Left colon (tissue), 2 donors: ENCODE results near the gene LARP1. TPM values are rescaled to one million over a fixed set of nuclear protein-coding genes. Genes with fewer than 3 reads are reported as not detected.
"Not testable (repeated sequence)": the region's sequence is repeated elsewhere in the genome, so short reads cannot be mapped to it uniquely, and the experiment has no call there.

ENCODE experiments used
- ATAC-seq: fragments of 200-7000 bp; cut with Tn5 transposase; one replicate; pipeline ENCODE4 v1.9.1; 2020; ENCODE audit warnings: mild to moderate bottlenecking, moderate library complexity
- DNase-seq, 2 donors: peaks; one replicate each; pipeline ENCODE4 v3.0.0-alpha.2; 2020
- intact Hi-C, 2 donors: fragments of 100-400 bp; cut with DNase I in 1 of 2; cut with micrococcal nuclease in 1 of 2; formaldehyde crosslinking; loops; one replicate each; pipeline versions ENCODE4 v1.11.2 to v1.14.0; 2022; cut with DNase I, micrococcal nuclease
- total RNA-seq, 2 donors: library from RNA; stranded (reverse); fragmentation: NEBNext Ultra II Directional; extraction: Animal tissue kit (Norgen Biotek cat#: 25700); gene quantifications; one replicate each; pipeline ENCODE4 v1.2.1, GENCODE V29; 2021
- donor health status: DM: no; HTN: no; CAD: no.
- donor health status: DM: yes; HTN: yes; CAD: no.

LARP1 gene
- total RNA-seq, 2 donors from 2014 or later: 118 to 161 TPM

- ATAC-seq (no peak), DNase-seq (no peak)
- intact Hi-C loops: no loop called here
These were observed 78.9 kb downstream of the LARP1 start for GRCh38 chr5:154834053-154834452.

DNA sequence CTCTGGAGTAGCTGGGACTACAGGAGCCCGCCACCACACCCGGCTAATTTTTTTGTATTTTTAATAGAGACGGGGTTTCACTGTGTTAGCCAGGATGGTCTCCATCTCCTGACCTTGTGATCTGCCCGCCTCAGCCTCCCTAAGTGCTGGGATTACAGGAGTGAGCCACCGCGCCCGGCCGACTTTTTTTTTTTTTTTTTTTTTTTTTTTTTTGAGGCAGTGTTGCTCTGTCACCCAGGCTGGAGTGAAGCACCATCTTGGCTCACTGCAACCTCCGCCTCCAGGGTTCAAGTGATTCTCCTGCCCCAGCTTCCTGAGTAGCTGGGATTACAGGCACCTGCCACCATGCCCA lies 80.5 kb downstream of the LARP1 start:
- ATAC-seq, intact Hi-C loops, DNase-seq: not testable (repeated sequence)

DNA sequence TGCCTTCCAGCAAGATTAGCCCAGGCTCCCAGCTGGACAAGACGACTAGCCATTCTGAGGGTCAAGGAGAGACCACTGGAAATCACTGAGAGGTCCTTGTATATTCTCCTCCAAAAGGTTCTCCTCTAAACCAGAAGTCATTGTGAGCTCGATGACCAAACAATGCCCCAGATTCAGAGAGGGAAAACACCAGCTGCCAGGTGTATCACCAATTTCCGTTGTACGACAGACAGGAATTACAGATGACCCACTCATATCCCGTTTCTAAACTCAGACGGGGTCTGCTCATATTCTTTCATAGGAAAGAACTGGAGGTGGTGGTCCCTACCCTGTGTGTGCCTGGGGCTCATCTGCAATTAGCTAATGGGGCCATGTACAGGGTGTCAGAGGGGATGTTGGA lies 81.0 kb downstream of the LARP1 start:
- DNase-seq (no peak), ATAC-seq (no peak)
- intact Hi-C loops: no loop called here

GRCh38 chr5:154837009-154837901 lies 82.1 kb downstream of the LARP1 start:
- ATAC-seq (peak; percentile 64), DNase-seq (no peak)
- intact Hi-C loops: no loop called here

DNA sequence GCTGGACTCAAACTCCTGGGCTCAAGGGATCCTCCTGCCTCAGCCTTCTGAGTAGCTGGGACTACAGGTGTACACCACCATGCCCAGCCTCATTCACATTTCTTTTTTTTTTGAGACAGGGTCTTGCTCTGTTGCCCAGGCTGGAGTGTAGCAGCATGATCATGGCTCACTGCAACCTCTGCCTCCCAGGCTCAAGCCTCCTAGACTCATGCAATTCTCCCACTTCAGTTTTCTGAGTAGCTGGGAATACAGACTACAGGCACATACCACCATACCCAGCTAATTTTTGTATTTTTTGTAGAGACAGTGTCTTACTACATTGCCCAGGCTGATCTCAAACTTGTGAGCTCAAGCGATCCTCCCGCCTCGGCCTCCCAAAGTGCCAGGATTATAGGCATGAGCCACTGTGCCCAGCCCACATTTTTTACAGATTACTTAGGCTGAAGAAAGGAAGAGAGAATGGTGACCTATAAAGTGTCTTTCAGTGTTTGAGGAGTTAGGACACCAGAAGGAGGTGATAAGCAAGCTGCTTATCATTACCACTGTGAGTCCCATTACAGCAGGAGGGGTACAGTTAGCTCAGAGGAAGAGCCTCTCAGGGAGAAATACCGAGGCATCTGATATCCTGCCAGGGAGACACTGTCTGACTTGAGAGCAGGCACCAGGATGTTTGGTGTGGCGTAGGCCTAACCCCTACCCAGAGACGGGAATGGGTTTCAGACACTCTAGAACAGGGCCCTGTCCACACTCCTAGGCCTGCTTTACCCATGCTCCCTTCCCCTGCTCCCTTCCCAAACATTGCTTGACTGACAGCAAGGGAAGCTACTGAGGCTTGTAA lies 85.5 kb downstream of the LARP1 start:
- no peak for ATAC-seq
- intact Hi-C loops: no loop called here
- no peak for DNase-seq

GRCh38 chr5:154841273-154841661 lies 86.1 kb downstream of the LARP1 start:
- ATAC-seq: no peak
- DNase-seq: no peak
- intact Hi-C loops: no loop called here

DNA sequence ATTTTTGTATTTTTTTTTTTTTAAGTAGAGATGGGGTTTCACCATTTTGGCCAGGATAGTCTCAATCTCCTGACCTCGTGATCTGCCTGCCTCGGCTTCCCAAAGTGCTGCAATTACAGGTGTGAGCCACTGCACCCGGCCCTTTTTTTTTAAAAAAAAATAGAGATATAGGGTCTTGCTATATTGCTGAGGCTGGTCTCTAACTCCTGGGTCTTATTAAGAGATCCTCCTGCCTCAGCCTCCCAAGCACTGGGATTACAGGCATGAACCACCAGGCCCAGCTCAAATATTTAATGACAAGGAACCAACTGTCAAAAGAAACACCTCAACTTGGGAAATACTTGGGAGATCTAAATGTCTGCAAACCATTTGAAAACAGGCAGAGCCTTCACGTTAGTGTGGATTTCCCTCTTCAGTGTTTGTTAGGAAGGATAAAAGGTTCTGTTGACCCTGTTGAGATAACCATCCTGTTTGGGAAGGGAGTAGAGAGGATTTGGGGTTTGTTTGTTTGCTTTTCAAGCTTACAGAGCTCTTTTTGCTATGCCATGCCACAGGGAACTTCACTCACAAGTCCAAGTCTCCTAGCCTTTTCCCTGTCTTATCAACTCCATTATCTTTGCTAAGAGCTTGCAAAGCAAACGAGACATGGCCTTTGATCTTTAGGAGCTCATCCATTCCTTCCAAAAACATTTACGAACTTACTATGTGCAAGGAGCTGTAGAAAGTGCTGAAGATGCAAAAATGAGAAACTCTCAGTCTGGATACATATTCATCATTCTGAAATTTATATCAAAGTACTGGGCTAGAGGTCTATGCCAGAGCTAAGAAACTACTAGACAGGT lies 87.7 kb downstream of the LARP1 start:
- no peak for DNase-seq
- intact Hi-C loops: no loop called here
- ATAC-seq: no peak

DNA sequence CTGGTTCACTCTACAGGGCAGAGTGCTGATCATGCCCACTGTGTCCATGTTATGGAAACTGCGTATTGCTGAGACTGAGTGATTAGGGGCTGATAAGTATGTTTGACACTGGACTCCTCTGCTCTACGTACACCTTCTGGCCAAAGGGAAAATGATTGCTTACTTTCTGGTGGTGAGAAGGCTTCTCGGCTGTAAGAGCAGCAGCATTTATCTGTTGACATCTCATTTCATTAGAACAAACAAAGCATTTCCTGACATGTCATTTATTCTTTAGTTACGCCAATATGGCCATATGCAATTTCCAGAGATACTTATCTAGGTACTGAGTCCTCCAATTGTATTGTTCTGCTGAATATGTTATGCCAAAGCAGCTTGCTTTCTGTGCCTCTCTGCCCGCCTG lies 89.6 kb downstream of the LARP1 start:
- DNase-seq (no peak), ATAC-seq (no peak)
- intact Hi-C loops: no loop called here

GRCh38 chr5:154849264-154849785 lies 94.1 kb downstream of the LARP1 start:
- ATAC-seq (no peak), DNase-seq (no peak)
- intact Hi-C loops: no loop called here

GRCh38 chr5:154849791-154850201 lies 94.6 kb downstream of the LARP1 start:
- DNase-seq (no peak), ATAC-seq (no peak)
- intact Hi-C loops: no loop called here

DNA sequence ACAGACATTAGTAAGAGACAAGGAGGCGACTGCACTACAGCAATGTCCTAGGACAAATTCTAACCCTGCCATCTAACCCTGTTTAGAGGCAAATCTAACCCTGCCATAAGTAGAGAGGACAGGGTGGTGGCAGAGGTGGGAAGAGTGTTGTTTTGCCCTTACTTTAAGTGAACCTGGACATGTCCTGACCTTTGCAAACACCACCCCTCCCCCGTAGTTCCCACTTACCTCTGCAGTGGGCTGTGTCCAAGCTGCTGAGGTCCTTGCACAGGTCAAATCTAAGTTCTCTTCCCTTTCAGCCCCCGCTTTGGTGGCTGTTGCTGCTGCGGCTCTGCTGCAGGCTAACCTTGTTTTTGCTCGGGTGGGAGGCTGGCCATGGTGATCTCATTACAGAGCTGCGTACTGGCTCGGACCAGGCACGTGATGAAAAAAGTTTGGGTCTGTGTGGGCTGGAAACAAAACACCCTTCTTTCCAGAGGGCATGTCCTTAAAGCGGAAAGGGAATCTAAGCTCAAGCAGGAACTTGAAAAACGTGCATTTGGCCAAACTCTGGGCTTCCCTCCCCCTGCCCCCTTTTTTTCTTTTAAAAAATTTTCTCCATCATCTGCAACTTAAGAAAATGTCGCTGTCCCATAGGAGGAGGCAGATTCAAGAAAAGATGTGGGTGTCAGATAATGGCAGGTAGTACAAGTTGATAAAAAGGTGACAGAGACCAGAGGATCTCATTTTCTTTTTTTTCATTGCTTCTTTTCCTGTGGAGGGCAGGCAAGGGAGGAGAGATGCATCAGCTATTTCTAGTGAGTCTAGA lies 95.3 kb downstream of the LARP1 start, which contains the start of gene FAXDC2:
TSS of gene FAXDC2 (minus strand) at position 349 of the 808 bp plus-strand sequence. CDS start 12,425 bp downstream, outside the sequence.
- ATAC-seq: peak; percentile 37
- intact Hi-C loops: no loop called here
- DNase-seq: peak in 1 of 2 donors; percentile 61

DNA sequence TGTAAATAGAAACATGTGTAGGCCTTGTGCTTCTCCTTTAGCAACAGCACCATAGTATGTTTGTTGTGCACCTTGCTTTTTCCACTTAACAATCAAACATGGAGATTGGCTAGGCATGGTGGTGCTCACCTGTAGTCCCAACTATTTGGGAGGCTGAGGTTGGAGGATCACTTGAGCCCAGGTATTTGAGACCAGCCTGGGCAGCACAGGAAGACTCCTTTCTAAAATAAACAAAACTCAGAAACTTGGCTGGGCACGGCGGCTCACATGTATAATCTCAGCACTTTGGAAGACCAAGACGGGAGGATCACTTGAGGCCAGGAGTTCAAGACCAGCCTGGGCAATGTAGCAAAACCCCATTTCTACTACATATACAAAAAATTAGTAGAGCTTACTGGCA lies 96.2 kb downstream of the LARP1 start:
- intact Hi-C loops: no loop called here
- no peak for ATAC-seq
- DNase-seq: no peak

- ATAC-seq: peak; percentile 74
- DNase-seq: peak; percentile 93 to 95
- intact Hi-C loops: no loop called here
These were observed 102.5 kb downstream of the LARP1 start for GRCh38 chr5:154857530-154858296.

- intact Hi-C loops: no loop called here
- DNase-seq (peak; percentile 99), ATAC-seq (peak; percentile 86)
These were observed 103.3 kb downstream of the LARP1 start, which contains the start of gene CNOT8 for GRCh38 chr5:154858297-154858971. Gene CNOT8 (plus strand): TSS chr5:154858627. CDS start chr5:154863279, 4,652 bp downstream.

DNA sequence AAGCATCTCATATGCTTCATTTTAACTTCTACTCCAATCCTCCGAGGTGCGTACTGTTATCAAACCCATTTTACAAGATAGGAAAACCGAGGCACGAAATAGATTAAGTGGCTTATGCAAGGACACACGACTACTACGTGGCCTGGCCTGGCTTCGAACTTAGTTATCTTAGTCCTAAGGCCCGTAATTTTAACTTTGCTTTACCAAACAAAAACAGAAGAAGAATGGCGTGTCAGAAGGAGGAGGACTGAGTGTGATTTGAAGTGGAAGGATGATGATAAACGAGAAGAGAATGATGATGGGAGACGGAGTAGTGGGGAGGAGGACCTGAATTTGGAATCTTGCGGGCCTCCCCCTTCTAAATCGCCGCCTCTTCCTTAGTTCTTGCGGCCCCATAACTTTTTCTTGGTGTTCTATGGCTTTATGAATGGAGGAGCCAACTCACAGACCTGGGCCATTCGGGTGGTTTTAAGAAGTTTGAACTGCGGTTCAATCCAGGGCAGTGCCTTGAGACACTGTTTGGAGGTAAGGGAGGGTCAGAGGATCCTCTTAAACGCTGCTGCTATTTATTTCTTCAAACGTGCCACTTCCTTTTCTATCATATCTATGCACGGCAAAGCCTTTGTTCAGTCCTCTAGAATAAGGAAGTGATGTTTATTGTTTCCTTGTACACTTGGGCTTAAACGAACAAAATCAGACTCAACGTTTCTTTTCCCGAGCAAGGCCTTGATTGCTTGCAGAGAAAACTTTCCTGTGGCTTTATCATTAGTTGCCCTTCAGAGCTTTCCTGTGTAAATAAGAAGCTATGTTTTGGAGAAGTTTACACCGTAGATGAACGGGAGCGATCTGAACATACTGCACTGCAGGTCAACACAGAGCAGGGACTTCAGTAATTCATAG lies 104.0 kb downstream of the LARP1 start:
- DNase-seq (no peak), ATAC-seq (peak; percentile 32)
- intact Hi-C loops: no loop called here

DNA sequence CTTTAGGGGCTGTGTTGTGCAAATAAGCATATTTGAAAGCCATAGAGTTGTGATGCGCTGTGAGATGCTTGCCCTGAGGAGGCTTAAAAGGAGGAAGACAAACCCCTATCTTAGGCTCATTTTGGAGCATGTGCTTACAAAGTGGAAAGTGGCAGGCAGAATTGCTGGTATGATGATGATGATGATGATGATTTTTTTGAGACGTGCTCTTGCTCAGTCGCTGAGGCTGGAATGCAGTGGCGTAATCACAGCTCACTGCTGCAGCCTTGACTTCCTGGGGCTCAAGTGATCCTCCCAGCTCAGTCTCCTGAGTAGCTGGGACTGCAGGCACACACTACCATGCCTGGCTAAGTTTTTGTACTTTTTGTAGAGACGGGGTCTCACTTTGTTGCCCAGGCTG lies 104.9 kb downstream of the LARP1 start:
- intact Hi-C loops: no loop called here
- ATAC-seq: no peak
- DNase-seq: peak in 1 of 2 donors; percentile 50
